Testis (tissue), 2 donors: Measurements from ENCODE around the gene SPINK9.

ENCODE experiments used
- POLR2A ChIP-seq: fragments of 450-650 bp; IDR thresholded peaks from one replicate; pipeline ENCODE4 v1.6.1; 2017; ENCODE audit warnings: antibody characterized with exemption, mild to moderate bottlenecking, moderate library complexity
- TF ChIP-seq, protein P1 (sequence below), 3 experiments: fragments of 450-650 bp in 2 of 3; fragments of 200-600 bp in 1 of 3; sonication (generic) in 1 of 3; IDR thresholded peaks; one replicate each; pipeline ENCODE4 v1.5.1; 2016 to 2019; ENCODE audit warnings: antibody characterized with exemption in 3 of 3, mild to moderate bottlenecking in 2 of 3, moderate library complexity in 1 of 3

- TF ChIP-seq, protein P1, sequence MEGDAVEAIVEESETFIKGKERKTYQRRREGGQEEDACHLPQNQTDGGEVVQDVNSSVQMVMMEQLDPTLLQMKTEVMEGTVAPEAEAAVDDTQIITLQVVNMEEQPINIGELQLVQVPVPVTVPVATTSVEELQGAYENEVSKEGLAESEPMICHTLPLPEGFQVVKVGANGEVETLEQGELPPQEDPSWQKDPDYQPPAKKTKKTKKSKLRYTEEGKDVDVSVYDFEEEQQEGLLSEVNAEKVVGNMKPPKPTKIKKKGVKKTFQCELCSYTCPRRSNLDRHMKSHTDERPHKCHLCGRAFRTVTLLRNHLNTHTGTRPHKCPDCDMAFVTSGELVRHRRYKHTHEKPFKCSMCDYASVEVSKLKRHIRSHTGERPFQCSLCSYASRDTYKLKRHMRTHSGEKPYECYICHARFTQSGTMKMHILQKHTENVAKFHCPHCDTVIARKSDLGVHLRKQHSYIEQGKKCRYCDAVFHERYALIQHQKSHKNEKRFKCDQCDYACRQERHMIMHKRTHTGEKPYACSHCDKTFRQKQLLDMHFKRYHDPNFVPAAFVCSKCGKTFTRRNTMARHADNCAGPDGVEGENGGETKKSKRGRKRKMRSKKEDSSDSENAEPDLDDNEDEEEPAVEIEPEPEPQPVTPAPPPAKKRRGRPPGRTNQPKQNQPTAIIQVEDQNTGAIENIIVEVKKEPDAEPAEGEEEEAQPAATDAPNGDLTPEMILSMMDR (IDR thresholded peaks at IDR 0.05), result no peak
- no peak for TF ChIP-seq POLR2A
Measured at GRCh38 chr5:148378670-148379069, 43.3 kb downstream of the SPINK9 start.
